Gastrocnemius medialis (tissue), 4 donors: ENCODE data around the gene DOCK10. TPM values are rescaled to one million over a fixed set of nuclear protein-coding genes. Genes with fewer than 3 reads are reported as not detected.

Experiments
- ATAC-seq, 2 donors: fragments of 150-250 bp; one replicate each; pipeline ENCODE4 v1.9.1; 2016
- DNase-seq, 2 donors: peaks; one replicate each; pipeline ENCODE4 v3.0.0-alpha.2; 2019
- H3K27ac ChIP-seq, 4 donors: fragments of 200-600 bp; sonication (generic); 1 replicate in 1 of 4; 2 replicates in 3 of 4; pipeline ENCODE4 v1.5.1; 2016 to 2018; ENCODE audit warnings: mild to moderate bottlenecking in 2 of 4, moderate library complexity in 1 of 4
- H3K27me3 ChIP-seq, 3 donors: fragments of 200-600 bp; sonication (generic) in 2 of 3; 1 replicate in 1 of 3; 2 replicates in 2 of 3; pipeline versions ENCODE4 v1.5.1 to v1.6.0; 2016 to 2019; ENCODE audit warnings: mild to moderate bottlenecking in 1 of 3, moderate library complexity in 1 of 3
- H3K36me3 ChIP-seq, 2 donors: fragments of 200-600 bp; sonication (generic) in 1 of 2; one replicate each; pipeline ENCODE4 v1.5.1; 2017 to 2018
- H3K4me1 ChIP-seq, 2 donors: fragments of 200-600 bp; sonication (generic) in 1 of 2; one replicate each; pipeline ENCODE4 v1.5.1; 2016 to 2017; ENCODE audit warnings: mild to moderate bottlenecking in 2 of 2
- H3K4me3 ChIP-seq, 4 donors: fragments of 200-600 bp; sonication (generic) in 3 of 4; 1 replicate in 1 of 4; 2 replicates in 3 of 4; pipeline ENCODE4 v1.5.1; 2016 to 2019; ENCODE audit warnings: mild to moderate bottlenecking in 2 of 4
- H3K9me3 ChIP-seq, 3 donors: fragments of 200-600 bp; sonication (generic) in 2 of 3; 1 replicate in 1 of 3; 2 replicates in 2 of 3; pipeline ENCODE4 v1.5.1; 2016 to 2019
- CTCF ChIP-seq, 5 experiments: fragments of 450-650 bp in 3 of 5; fragments of 200-600 bp in 2 of 5; sonication (generic) in 2 of 5; IDR thresholded peaks in 4 of 5; conservative IDR thresholded peaks in 1 of 5; 1 replicate in 4 of 5; 2 replicates in 1 of 5; pipeline ENCODE4 v1.5.1; 2016 to 2019; ENCODE audit warnings: antibody characterized with exemption in 5 of 5, mild to moderate bottlenecking in 3 of 5, moderate library complexity in 3 of 5
- POLR2A ChIP-seq, 2 donors: fragments of 450-650 bp; IDR thresholded peaks; one replicate each; pipeline ENCODE4 v1.6.1; 2017; ENCODE audit warnings: antibody characterized with exemption in 2 of 2, mild to moderate bottlenecking in 2 of 2, moderate library complexity in 2 of 2
- in situ Hi-C, 4 donors: fragments of 200-750 bp; cut with MboI; loops; one replicate each; pipeline versions ENCODE4 v1.15.0 to v1.8.0; 2017; ENCODE audit warnings: low sequenced_read_pairs in 4 of 4
- intact Hi-C: fragments of 100-400 bp; cut with DNase I; formaldehyde crosslinking; loops from one replicate; pipeline ENCODE4 v1.15.1; 2023; ENCODE audit warnings: low total_unique reads
- total RNA-seq, 4 donors: library from RNA; depleted of rRNA; stranded (reverse); fragments of >200 nt; gene quantifications; one replicate each; pipeline versions ENCODE4 v1.1.0 to v1.2.3, GENCODE V29; 2016

Gene DOCK10
- total RNA-seq, 4 donors from 2014 or later: 0.97 to 1.9 (median 1.4) TPM

GRCh38 chr2:224820283-224820991, 221.8 kb downstream of the DOCK10 start:
- Histone ChIP-seq H3K27me3 (no peaks in the 10 kb centered on the region), H3K9me3 (no peaks in the 10 kb centered on the region), H3K36me3 (no peaks in the 10 kb centered on the region), H3K27ac (no peak overlapping the region), H3K4me1 (no peaks in the 10 kb centered on the region), H3K4me3 (no peak overlapping the region)
- no peak for DNase-seq
- TF ChIP-seq CTCF (IDR thresholded peaks at IDR 0.05 in 4 of 5, conservative IDR thresholded peaks at IDR 0.05 in 1 of 5) (no peak), POLR2A (IDR thresholded peaks at IDR 0.05) (no peak)
- intact Hi-C loops (no loop called here), in situ Hi-C loops (no loop called here)
- ATAC-seq: no peak

GRCh38 chr2:224819075-224819474, 223.2 kb downstream of the DOCK10 start:
- Histone ChIP-seq H3K27ac (no peak overlapping the region), H3K4me1 (no peaks in the 10 kb centered on the region), H3K36me3 (no peaks in the 10 kb centered on the region), H3K9me3 (no peaks in the 10 kb centered on the region), H3K27me3 (no peaks in the 10 kb centered on the region), H3K4me3 (no peak overlapping the region)
- TF ChIP-seq CTCF (IDR thresholded peaks at IDR 0.05 in 4 of 5, conservative IDR thresholded peaks at IDR 0.05 in 1 of 5) (no peak), POLR2A (IDR thresholded peaks at IDR 0.05) (no peak)
- intact Hi-C loops (no loop called here), in situ Hi-C loops (no loop called here)
- ATAC-seq (no peak), DNase-seq (no peak)

- no peaks in the 10 kb centered on the region for H3K36me3 ChIP-seq
- no peak overlapping the region for H3K27ac ChIP-seq
- in situ Hi-C loops (no loop called here), intact Hi-C loops (no loop called here)
- no peak for TF ChIP-seq CTCF (IDR thresholded peaks at IDR 0.05 in 4 of 5, conservative IDR thresholded peaks at IDR 0.05 in 1 of 5)
- TF ChIP-seq POLR2A (IDR thresholded peaks at IDR 0.05): no peak
- ATAC-seq: no peak
- DNase-seq: no peak
- H3K4me3 ChIP-seq: no peak overlapping the region
- H3K9me3 ChIP-seq: no peaks in the 10 kb centered on the region
- no peaks in the 10 kb centered on the region for H3K4me1 ChIP-seq
- no peaks in the 10 kb centered on the region for H3K27me3 ChIP-seq
Measured at GRCh38 chr2:224817676-224818075, 224.6 kb downstream of the DOCK10 start.

GRCh38 chr2:224816816-224817215, 225.5 kb downstream of the DOCK10 start:
- H3K27ac ChIP-seq: no peak overlapping the region
- in situ Hi-C loops: no loop called here
- H3K4me1 ChIP-seq: no peaks in the 10 kb centered on the region
- H3K4me3 ChIP-seq: no peak overlapping the region
- H3K27me3 ChIP-seq: no peaks in the 10 kb centered on the region
- intact Hi-C loops: no loop called here
- DNase-seq (no peak), ATAC-seq (no peak)
- no peaks in the 10 kb centered on the region for H3K9me3 ChIP-seq
- no peaks in the 10 kb centered on the region for H3K36me3 ChIP-seq
- TF ChIP-seq CTCF (IDR thresholded peaks at IDR 0.05 in 4 of 5, conservative IDR thresholded peaks at IDR 0.05 in 1 of 5) (no peak), POLR2A (IDR thresholded peaks at IDR 0.05) (no peak)

- no peak for DNase-seq
- Histone ChIP-seq H3K36me3 (no peaks in the 10 kb centered on the region), H3K27ac (no peak overlapping the region), H3K27me3 (no peaks in the 10 kb centered on the region), H3K4me1 (no peaks in the 10 kb centered on the region), H3K9me3 (no peaks in the 10 kb centered on the region), H3K4me3 (no peak overlapping the region)
- intact Hi-C loops (no loop called here), in situ Hi-C loops (no loop called here)
- no peak for ATAC-seq
- no peak for TF ChIP-seq POLR2A (IDR thresholded peaks at IDR 0.05)
Measured at GRCh38 chr2:224813578-224813977, 228.7 kb downstream of the DOCK10 start.
